ENCODE results near the gene EARS2. TPM values are rescaled to one million over a fixed set of nuclear protein-coding genes. Genes with fewer than 3 reads are reported as not detected.

EARS2 gene
- total RNA-seq, 1 experiment from 2014 or later = 34.9 TPM

DNA sequence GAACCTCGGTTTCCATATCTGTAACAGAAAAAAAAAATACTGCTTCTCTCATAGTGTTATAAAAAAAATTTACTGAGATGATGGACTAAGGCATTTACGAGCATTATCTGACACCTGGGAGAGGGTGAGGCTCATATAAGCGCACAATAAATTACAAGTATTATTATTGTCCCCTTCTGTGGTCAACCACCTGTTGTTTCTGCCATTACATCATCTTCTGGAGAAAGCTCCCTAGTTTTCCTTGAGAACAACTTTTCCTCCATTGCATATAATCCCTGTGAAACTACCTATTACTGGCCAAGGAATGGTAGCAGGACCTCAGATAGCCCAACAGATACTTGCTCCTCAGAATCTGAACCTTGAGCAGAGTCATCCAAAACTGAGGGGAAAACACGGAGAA lies 35.2 kb downstream of the EARS2 start:
- no peak for DNase-seq
- Histone ChIP-seq H3K4me1 (replicated peaks; ENCODE audit: insufficient read depth) (no peaks in the 10 kb centered on the region), H3K4me2 (no peak overlapping the region), H2AFZ (no peak overlapping the region), H3K27ac (no peak overlapping the region), H3K36me3 (ENCODE audit: low read depth) (peaks cover 12% of the 10 kb centered on the region; the same call in 1 of the 2 replicates), H3K9me2 (ENCODE audit: insufficient read depth) (no peaks in the 10 kb centered on the region), H3F3A (ENCODE audit: insufficient read depth, low read depth) (peaks cover 3% of the 10 kb centered on the region; the same call in 1 of the 2 replicates), H3K4me3 (no peak overlapping the region), H3K79me2 (ENCODE audit: low read depth) (no peaks in the 10 kb centered on the region), H4K20me1 (ENCODE audit: insufficient read depth) (no peaks in the 10 kb centered on the region), H3K27me3 (ENCODE audit: insufficient read depth, low read depth) (no peaks in the 10 kb centered on the region), H3K9me3 (ENCODE audit: insufficient read depth, low read depth) (no peaks in the 10 kb centered on the region)
- CTCF ChIA-PET = no interaction called here
- intact Hi-C loops (cut with micrococcal nuclease; ENCODE audit: unreplicated experiment) = no loop called here
- TF ChIP-seq EZH2 (IDR thresholded peaks at IDR 0.05; ENCODE audit: low read depth) = no peak
- TF ChIP-seq, protein P1, sequence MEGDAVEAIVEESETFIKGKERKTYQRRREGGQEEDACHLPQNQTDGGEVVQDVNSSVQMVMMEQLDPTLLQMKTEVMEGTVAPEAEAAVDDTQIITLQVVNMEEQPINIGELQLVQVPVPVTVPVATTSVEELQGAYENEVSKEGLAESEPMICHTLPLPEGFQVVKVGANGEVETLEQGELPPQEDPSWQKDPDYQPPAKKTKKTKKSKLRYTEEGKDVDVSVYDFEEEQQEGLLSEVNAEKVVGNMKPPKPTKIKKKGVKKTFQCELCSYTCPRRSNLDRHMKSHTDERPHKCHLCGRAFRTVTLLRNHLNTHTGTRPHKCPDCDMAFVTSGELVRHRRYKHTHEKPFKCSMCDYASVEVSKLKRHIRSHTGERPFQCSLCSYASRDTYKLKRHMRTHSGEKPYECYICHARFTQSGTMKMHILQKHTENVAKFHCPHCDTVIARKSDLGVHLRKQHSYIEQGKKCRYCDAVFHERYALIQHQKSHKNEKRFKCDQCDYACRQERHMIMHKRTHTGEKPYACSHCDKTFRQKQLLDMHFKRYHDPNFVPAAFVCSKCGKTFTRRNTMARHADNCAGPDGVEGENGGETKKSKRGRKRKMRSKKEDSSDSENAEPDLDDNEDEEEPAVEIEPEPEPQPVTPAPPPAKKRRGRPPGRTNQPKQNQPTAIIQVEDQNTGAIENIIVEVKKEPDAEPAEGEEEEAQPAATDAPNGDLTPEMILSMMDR (conservative IDR thresholded peaks at IDR 0.05) = no peak
- POLR2A ChIA-PET (ENCODE audit: unreplicated experiment) = no interaction called here
- BruUV-seq (replicated peaks) = no TSS peak

DNA sequence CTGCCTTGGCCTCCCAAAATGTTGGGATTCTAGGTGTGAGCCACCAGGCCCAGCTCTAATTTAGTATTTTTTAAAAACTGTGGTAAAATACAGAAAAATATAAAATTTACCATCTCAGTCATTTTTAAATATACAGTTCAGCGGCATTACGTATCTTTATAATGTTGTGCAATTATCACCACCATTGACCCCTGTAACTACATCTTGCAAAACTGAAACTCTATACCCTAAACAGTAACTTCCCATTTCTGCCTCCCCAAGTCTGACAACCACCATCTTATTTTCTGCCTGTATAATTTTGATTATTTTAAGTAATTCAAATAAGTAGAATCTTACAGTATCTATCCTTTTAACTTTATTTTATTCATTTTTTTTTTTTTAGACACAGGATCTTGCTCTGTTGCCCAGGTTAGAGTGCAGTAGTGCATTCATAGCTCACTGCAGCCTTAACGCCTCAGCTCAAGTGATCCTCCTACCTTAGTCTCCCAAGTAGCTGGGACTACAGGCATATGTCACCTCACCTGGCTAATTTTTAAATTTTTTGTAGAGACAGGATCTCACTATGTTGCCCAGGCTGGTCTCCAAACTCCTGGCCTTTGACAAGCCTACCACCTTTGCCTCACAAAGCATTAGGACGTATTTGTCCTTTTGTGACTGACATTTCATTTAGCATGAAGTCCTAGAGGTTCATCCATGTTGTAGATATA lies 36.0 kb downstream of the EARS2 start:
- no peaks in the 10 kb centered on the region for H3K9me2 ChIP-seq (ENCODE audit: insufficient read depth)
- intact Hi-C loops (cut with micrococcal nuclease; ENCODE audit: unreplicated experiment) = no loop called here
- H3K79me2 ChIP-seq (ENCODE audit: low read depth) = no peaks in the 10 kb centered on the region
- no TSS peak for BruUV-seq (replicated peaks)
- H3K27ac ChIP-seq = no peak overlapping the region
- H4K20me1 ChIP-seq (ENCODE audit: insufficient read depth) = no peaks in the 10 kb centered on the region
- no peak overlapping the region for H3K4me3 ChIP-seq
- H3K4me1 ChIP-seq (replicated peaks; ENCODE audit: insufficient read depth) = no peaks in the 10 kb centered on the region
- TF ChIP-seq EZH2 (IDR thresholded peaks at IDR 0.05; ENCODE audit: low read depth) = no peak
- TF ChIP-seq, protein P1 (conservative IDR thresholded peaks at IDR 0.05) = no peak
- H3K9me3 ChIP-seq (ENCODE audit: insufficient read depth, low read depth) = no peaks in the 10 kb centered on the region
- no peaks in the 10 kb centered on the region for H3K27me3 ChIP-seq (ENCODE audit: insufficient read depth, low read depth)
- H3K4me2 ChIP-seq = no peak overlapping the region
- H2AFZ ChIP-seq = no peak overlapping the region
- peaks cover 12% of the 10 kb centered on the region; the same call in 1 of the 2 replicates for H3K36me3 ChIP-seq (ENCODE audit: low read depth)
- ChIA-PET CTCF (no interaction called here), POLR2A (ENCODE audit: unreplicated experiment) (no interaction called here)
- H3F3A ChIP-seq (ENCODE audit: insufficient read depth, low read depth) = peaks cover 3% of the 10 kb centered on the region; the same call in 1 of the 2 replicates
- no peak for DNase-seq

DNA sequence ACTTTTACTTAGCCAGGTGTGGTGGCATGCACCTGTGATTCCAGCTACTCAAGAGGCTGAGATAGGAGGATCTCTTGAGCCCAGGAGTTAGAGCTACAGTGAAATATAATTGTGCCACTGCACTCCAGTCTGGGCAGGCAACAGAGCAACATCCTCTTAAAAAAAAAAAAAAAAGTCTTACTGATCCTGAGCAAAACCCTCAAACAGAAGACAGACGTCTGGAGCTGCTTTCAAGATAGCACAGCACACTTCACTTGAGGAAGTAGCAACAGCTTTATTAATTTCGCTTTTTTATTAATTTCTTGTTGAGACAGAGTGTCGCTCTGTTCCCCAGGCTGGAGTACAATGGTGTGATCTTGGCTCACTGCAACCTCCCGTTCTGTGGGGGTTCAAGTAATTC lies 36.6 kb downstream of the EARS2 start:
- no TSS peak for BruUV-seq (replicated peaks)
- intact Hi-C loops (cut with micrococcal nuclease; ENCODE audit: unreplicated experiment) = no loop called here
- H3K4me3 ChIP-seq = no peak overlapping the region
- ChIA-PET POLR2A (ENCODE audit: unreplicated experiment) (no interaction called here), CTCF (no interaction called here)
- H3K4me1 ChIP-seq (replicated peaks; ENCODE audit: insufficient read depth) = no peaks in the 10 kb centered on the region
- H3K9me3 ChIP-seq (ENCODE audit: insufficient read depth, low read depth) = no peaks in the 10 kb centered on the region
- no peak overlapping the region for H3K4me2 ChIP-seq
- no peak for TF ChIP-seq EZH2 (IDR thresholded peaks at IDR 0.05; ENCODE audit: low read depth)
- DNase-seq = no peak
- no peak overlapping the region for H3K27ac ChIP-seq
- no peaks in the 10 kb centered on the region for H3K79me2 ChIP-seq (ENCODE audit: low read depth)
- H3K9me2 ChIP-seq (ENCODE audit: insufficient read depth) = no peaks in the 10 kb centered on the region
- no peaks in the 10 kb centered on the region for H4K20me1 ChIP-seq (ENCODE audit: insufficient read depth)
- H2AFZ ChIP-seq = no peak overlapping the region
- no peaks in the 10 kb centered on the region for H3K27me3 ChIP-seq (ENCODE audit: insufficient read depth, low read depth)
- H3K36me3 ChIP-seq (ENCODE audit: low read depth) = peaks cover 12% of the 10 kb centered on the region; the same call in 1 of the 2 replicates
- peaks cover 3% of the 10 kb centered on the region; the same call in 1 of the 2 replicates for H3F3A ChIP-seq (ENCODE audit: insufficient read depth, low read depth)
